Activated CD4-positive, alpha-beta memory T cell treated with anti-CD3 and anti-CD28 coated beads for 36 hours (primary cell): ENCODE measurements around the gene DDX25. TPM values are rescaled to one million over a fixed set of nuclear protein-coding genes. Genes with fewer than 3 reads are reported as not detected.

ENCODE experiments used
- CTCF ChIA-PET: fragments of 350-600 bp; sonication (Branson Sonifier 250); formaldehyde crosslinking; loops from one replicate; lab custom pipeline; 2021; ENCODE audit warnings: antibody characterized with exemption, inconsistent platforms; lab: Charles Lee
- POLR2A ChIA-PET: fragments of 350-600 bp; sonication (Branson Sonifier 250); formaldehyde crosslinking; loops from one replicate; lab custom pipeline; 2021; ENCODE audit warnings: antibody characterized with exemption; lab: Charles Lee
- DNase-seq: peaks from one replicate; pipeline ENCODE4 v3.0.0-alpha.2; 2020
- H3K27ac Mint-ChIP-seq: one replicate; pipeline ENCODE4 v1.8.0; 2021; ENCODE audit warnings: mixed read lengths
- H3K27me3 Mint-ChIP-seq: one replicate; pipeline ENCODE4 v1.8.0; 2021; ENCODE audit warnings: mixed read lengths
- H3K36me3 Mint-ChIP-seq: one replicate; pipeline ENCODE4 v1.8.0; 2021; ENCODE audit warnings: mixed read lengths
- H3K4me1 Mint-ChIP-seq: one replicate; pipeline ENCODE4 v1.8.0; 2021; ENCODE audit warnings: low read depth, mixed read lengths
- H3K4me3 Mint-ChIP-seq: one replicate; pipeline ENCODE4 v1.8.0; 2021; ENCODE audit warnings: mild to moderate bottlenecking, mixed read lengths
- H3K9me3 Mint-ChIP-seq: one replicate; pipeline ENCODE4 v1.8.0; 2021; ENCODE audit warnings: mixed read lengths
- intact Hi-C: fragments of 100-400 bp; cut with micrococcal nuclease; formaldehyde crosslinking; loops from one replicate; pipeline ENCODE4 v1.15.1; 2023
- total RNA-seq, 2 experiments: library from RNA; stranded (reverse); gene quantifications; one replicate each; pipeline ENCODE4 v1.2.3, GENCODE V29; 2021

DDX25 gene
- total RNA-seq, 2 experiments from 2014 or later, result not detected

- Mint-ChIP-seq H3K9me3 (no peaks in the 10 kb centered on the region), H3K27ac (no peak overlapping the region), H3K27me3 (peaks cover 8% of the 10 kb centered on the region), H3K36me3 (no peaks in the 10 kb centered on the region), H3K4me3 (no peak overlapping the region), H3K4me1 (no peaks in the 10 kb centered on the region)
- ChIA-PET POLR2A (no interaction called here), CTCF (interaction anchor here (0.6 kb wide), 1 partner anchor 150 kb away, joined by 3 read pairs; no protein-coding TSS in a partner anchor)
- intact Hi-C loops, result no loop called here
- DNase-seq, result no peak
Observed at GRCh38 chr11:125926682-125927081, 22.4 kb downstream of the DDX25 start.

- intact Hi-C loops, result no loop called here
- peaks cover 3% of the 10 kb centered on the region for H3K4me1 Mint-ChIP-seq
- no peak overlapping the region for H3K4me3 Mint-ChIP-seq
- H3K36me3 Mint-ChIP-seq, result no peaks in the 10 kb centered on the region
- CTCF ChIA-PET, result interaction anchor here (1.1 to 2.0 kb wide), 3 partner anchors 10 to 12 kb away, joined by 3 to 5 read pairs (median 3); no protein-coding TSS in a partner anchor
- H3K27ac Mint-ChIP-seq, result no peak overlapping the region
- POLR2A ChIA-PET, result no interaction called here
- no peak for DNase-seq
- no peaks in the 10 kb centered on the region for H3K9me3 Mint-ChIP-seq
- peaks cover 17% of the 10 kb centered on the region for H3K27me3 Mint-ChIP-seq
Observed at GRCh38 chr11:125929445-125930075, 25.3 kb downstream of the DDX25 start.

- ChIA-PET POLR2A (no interaction called here), CTCF (interaction anchor here (1.1 to 2.0 kb wide), 2 partner anchors 10 to 12 kb away, joined by 3 to 5 read pairs; no protein-coding TSS in a partner anchor)
- Mint-ChIP-seq H3K4me3 (no peak overlapping the region), H3K27ac (no peak overlapping the region), H3K36me3 (no peaks in the 10 kb centered on the region), H3K4me1 (peaks cover 3% of the 10 kb centered on the region), H3K9me3 (no peaks in the 10 kb centered on the region), H3K27me3 (peaks cover 17% of the 10 kb centered on the region)
- no peak for DNase-seq
- intact Hi-C loops, result no loop called here
Observed at GRCh38 chr11:125930076-125930450, 25.8 kb downstream of the DDX25 start.

- intact Hi-C loops, result no loop called here
- H3K4me3 Mint-ChIP-seq, result no peak overlapping the region
- ChIA-PET POLR2A (no interaction called here), CTCF (interaction anchor here (2.0 kb wide), 1 partner anchor 9 kb away, joined by 5 read pairs; no protein-coding TSS in a partner anchor)
- H3K4me1 Mint-ChIP-seq, result peaks cover 3% of the 10 kb centered on the region
- no peaks in the 10 kb centered on the region for H3K36me3 Mint-ChIP-seq
- no peak overlapping the region for H3K27ac Mint-ChIP-seq
- DNase-seq, result no peak
- H3K27me3 Mint-ChIP-seq, result peaks cover 17% of the 10 kb centered on the region
- H3K9me3 Mint-ChIP-seq, result no peaks in the 10 kb centered on the region
Observed at GRCh38 chr11:125931116-125931515, 26.8 kb downstream of the DDX25 start.

GRCh38 chr11:125931668-125932067 is 27.4 kb downstream of the DDX25 start:
- Mint-ChIP-seq H3K4me1 (peaks cover 3% of the 10 kb centered on the region), H3K27ac (no peak overlapping the region), H3K4me3 (no peak overlapping the region), H3K27me3 (peaks cover 17% of the 10 kb centered on the region), H3K9me3 (no peaks in the 10 kb centered on the region), H3K36me3 (no peaks in the 10 kb centered on the region)
- ChIA-PET CTCF (interaction anchor here (1.7 kb wide), 1 partner anchor 11 kb away, joined by 3 read pairs; no protein-coding TSS in a partner anchor), POLR2A (no interaction called here)
- intact Hi-C loops, result no loop called here
- no peak for DNase-seq

- DNase-seq, result no peak
- CTCF ChIA-PET, result interaction anchor here (1.7 kb wide), 1 partner anchor 10 kb away, joined by 3 read pairs; no protein-coding TSS in a partner anchor
- H3K4me1 Mint-ChIP-seq, result peaks cover 3% of the 10 kb centered on the region
- H3K27ac Mint-ChIP-seq, result no peak overlapping the region
- POLR2A ChIA-PET, result no interaction called here
- H3K4me3 Mint-ChIP-seq, result no peak overlapping the region
- no peaks in the 10 kb centered on the region for H3K36me3 Mint-ChIP-seq
- H3K9me3 Mint-ChIP-seq, result no peaks in the 10 kb centered on the region
- intact Hi-C loops, result no loop called here
- peaks cover 11% of the 10 kb centered on the region for H3K27me3 Mint-ChIP-seq
Observed at GRCh38 chr11:125932301-125932700, 28.0 kb downstream of the DDX25 start.

GRCh38 chr11:125933030-125933813 is 28.9 kb downstream of the DDX25 start:
- peaks cover 4% of the 10 kb centered on the region for H3K4me1 Mint-ChIP-seq
- DNase-seq, result peak; percentile 17
- H3K4me3 Mint-ChIP-seq, result no peak overlapping the region
- H3K27ac Mint-ChIP-seq, result no peak overlapping the region
- ChIA-PET CTCF (interaction anchor here (1.7 kb wide), 1 partner anchor 9 kb away, joined by 3 read pairs; no protein-coding TSS in a partner anchor), POLR2A (no interaction called here)
- intact Hi-C loops, result no loop called here
- no peaks in the 10 kb centered on the region for H3K36me3 Mint-ChIP-seq
- H3K27me3 Mint-ChIP-seq, result peaks cover 11% of the 10 kb centered on the region
- H3K9me3 Mint-ChIP-seq, result no peaks in the 10 kb centered on the region

GRCh38 chr11:125934473-125934872 is 30.2 kb downstream of the DDX25 start:
- Mint-ChIP-seq H3K27me3 (peaks cover 11% of the 10 kb centered on the region), H3K4me3 (no peak overlapping the region), H3K9me3 (no peaks in the 10 kb centered on the region), H3K27ac (no peak overlapping the region), H3K36me3 (no peaks in the 10 kb centered on the region), H3K4me1 (peaks cover 6% of the 10 kb centered on the region)
- DNase-seq, result no peak
- intact Hi-C loops, result no loop called here
- ChIA-PET CTCF (no interaction called here), POLR2A (no interaction called here)

- H3K27ac Mint-ChIP-seq, result no peak overlapping the region
- ChIA-PET POLR2A (no interaction called here), CTCF (no interaction called here)
- intact Hi-C loops, result no loop called here
- no peak overlapping the region for H3K4me3 Mint-ChIP-seq
- no peaks in the 10 kb centered on the region for H3K36me3 Mint-ChIP-seq
- H3K4me1 Mint-ChIP-seq, result peaks cover 6% of the 10 kb centered on the region
- peaks cover 9% of the 10 kb centered on the region for H3K27me3 Mint-ChIP-seq
- no peak for DNase-seq
- no peaks in the 10 kb centered on the region for H3K9me3 Mint-ChIP-seq
Observed at GRCh38 chr11:125935056-125935455, 30.7 kb downstream of the DDX25 start.

GRCh38 chr11:125935618-125936199 is 31.4 kb downstream of the DDX25 start:
- Mint-ChIP-seq H3K27ac (no peak overlapping the region), H3K9me3 (no peaks in the 10 kb centered on the region), H3K27me3 (peaks cover 8% of the 10 kb centered on the region), H3K4me1 (peaks cover 6% of the 10 kb centered on the region), H3K4me3 (no peak overlapping the region), H3K36me3 (no peaks in the 10 kb centered on the region)
- CTCF ChIA-PET, result no interaction called here
- intact Hi-C loops, result no loop called here
- no peak for DNase-seq
- POLR2A ChIA-PET, result no interaction called here

- H3K4me3 Mint-ChIP-seq, result no peak overlapping the region
- ChIA-PET POLR2A (no interaction called here), CTCF (interaction anchor here (1.0 to 1.6 kb wide), 3 partner anchors 13 to 273 kb away, joined by 3 to 4 read pairs (median 4); partner anchors contain the start of genes FAM118B and RPUSD4)
- H3K27ac Mint-ChIP-seq, result no peak overlapping the region
- H3K27me3 Mint-ChIP-seq, result peaks cover 1% of the 10 kb centered on the region
- intact Hi-C loops, result no loop called here
- H3K36me3 Mint-ChIP-seq, result no peaks in the 10 kb centered on the region
- no peaks in the 10 kb centered on the region for H3K9me3 Mint-ChIP-seq
- DNase-seq, result peak; percentile 13
- peaks cover 9% of the 10 kb centered on the region for H3K4me1 Mint-ChIP-seq
Observed at GRCh38 chr11:125938418-125938817, 34.1 kb downstream of the DDX25 start.

GRCh38 chr11:125939081-125939521 is 34.8 kb downstream of the DDX25 start:
- H3K27ac Mint-ChIP-seq, result no peak overlapping the region
- intact Hi-C loops, result no loop called here
- H3K4me1 Mint-ChIP-seq, result peaks cover 9% of the 10 kb centered on the region
- no peak overlapping the region for H3K4me3 Mint-ChIP-seq
- H3K36me3 Mint-ChIP-seq, result no peaks in the 10 kb centered on the region
- H3K9me3 Mint-ChIP-seq, result no peaks in the 10 kb centered on the region
- no peaks in the 10 kb centered on the region for H3K27me3 Mint-ChIP-seq
- POLR2A ChIA-PET, result no interaction called here
- DNase-seq, result no peak
- CTCF ChIA-PET, result interaction anchor here (1.0 to 1.6 kb wide), 3 partner anchors 9 to 272 kb away, joined by 4 to 5 read pairs (median 4); partner anchors contain the start of genes FAM118B and RPUSD4
